Inflammatory macrophage (primary cell): ENCODE measurements around the gene SPECC1L.

Experiments
- DNase-seq, 2 donors: peaks; one replicate each; pipeline ENCODE4 v3.0.0-alpha.2; 2020 to 2022

Gene SPECC1L

GRCh38 chr22:24417901-24418641 is 147.4 kb downstream of the SPECC1L start:
- no peak for DNase-seq

DNA sequence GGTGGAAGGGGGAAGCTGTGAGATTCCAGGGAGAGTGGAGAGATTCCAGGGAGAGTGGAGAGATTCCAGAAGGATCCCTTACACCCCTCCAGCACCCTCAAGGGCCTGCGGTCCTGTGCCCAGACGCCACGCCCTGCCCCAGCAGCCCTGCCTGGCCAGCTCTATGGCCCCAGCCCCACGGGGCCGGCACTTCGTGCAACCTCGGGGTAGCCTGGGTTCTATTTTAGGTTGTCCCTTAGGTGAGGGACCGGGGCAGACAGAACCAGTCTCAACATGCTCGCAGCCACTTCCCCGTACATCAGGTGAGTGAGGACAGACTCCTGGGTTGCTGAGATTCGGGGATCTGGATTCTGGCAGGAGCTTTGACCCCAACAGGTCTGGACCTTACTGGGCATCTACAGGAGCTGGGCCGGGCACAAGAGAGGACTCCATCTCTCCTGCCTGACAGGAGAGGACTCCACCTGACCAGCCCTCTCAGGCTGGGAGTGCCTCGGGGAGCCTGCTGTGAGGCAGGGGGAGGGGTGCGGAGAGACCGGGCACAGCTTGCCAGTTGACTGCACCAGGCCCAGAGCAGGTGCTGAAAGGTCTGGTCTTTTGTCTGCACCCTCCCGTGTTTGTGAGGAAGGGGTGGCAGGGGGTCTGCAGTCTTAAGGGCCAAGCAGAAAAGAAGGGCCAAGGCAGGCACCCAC is 148.3 kb downstream of the SPECC1L start:
- DNase-seq = no peak

- no peak for DNase-seq
These were observed 148.8 kb downstream of the SPECC1L start for GRCh38 chr22:24419475-24419850.

GRCh38 chr22:24420072-24420976 is 149.7 kb downstream of the SPECC1L start:
- DNase-seq = no peak

DNA sequence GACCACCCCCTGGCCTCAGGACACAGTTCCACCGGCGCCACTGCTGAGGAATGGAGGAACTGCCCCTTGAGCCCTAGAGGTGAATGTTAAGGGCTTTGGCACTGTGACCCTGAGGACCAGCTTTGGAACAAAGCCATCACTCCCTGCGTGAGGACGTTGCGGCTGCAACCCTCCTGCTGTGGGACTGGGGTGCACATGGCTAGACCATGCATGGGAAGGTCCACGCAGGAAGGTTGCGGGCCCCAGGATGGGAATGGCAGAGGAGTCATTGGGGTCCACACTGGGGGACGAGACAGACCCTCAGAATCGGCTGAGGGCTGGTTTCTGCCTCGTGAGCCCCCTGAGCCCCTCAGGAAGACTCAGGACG is 150.3 kb downstream of the SPECC1L start:
- DNase-seq = no peak

DNA sequence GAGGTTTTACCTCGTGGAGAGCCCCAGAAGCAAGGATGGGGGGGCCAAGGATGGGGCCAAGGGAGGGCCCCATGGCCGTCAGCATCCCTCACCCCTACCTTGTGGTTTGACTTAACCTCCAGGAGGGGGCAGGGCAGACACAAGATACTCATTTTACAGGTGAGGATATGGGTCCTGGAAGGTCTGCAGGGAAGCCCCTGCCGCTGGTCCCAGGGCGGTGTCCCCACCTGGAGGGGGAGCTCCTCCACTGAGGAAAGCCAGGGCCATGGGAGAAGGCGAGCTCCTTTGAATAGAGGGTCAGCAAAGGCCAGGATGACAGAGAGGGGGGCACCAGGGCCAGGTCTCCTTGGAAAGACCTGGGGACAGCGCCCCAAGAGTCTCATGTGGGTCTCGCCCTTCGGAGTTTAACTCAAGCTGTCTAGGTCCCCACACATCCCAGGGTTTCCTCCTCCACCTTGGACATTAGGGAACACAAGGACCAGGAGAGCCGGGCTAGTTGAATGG is 150.8 kb downstream of the SPECC1L start:
- DNase-seq = no peak

GRCh38 chr22:24422102-24422665 is 151.6 kb downstream of the SPECC1L start:
- no peak for DNase-seq

- DNase-seq = peak; percentile 19 to 52
These were observed 152.9 kb downstream of the SPECC1L start for GRCh38 chr22:24423519-24424000.

DNA sequence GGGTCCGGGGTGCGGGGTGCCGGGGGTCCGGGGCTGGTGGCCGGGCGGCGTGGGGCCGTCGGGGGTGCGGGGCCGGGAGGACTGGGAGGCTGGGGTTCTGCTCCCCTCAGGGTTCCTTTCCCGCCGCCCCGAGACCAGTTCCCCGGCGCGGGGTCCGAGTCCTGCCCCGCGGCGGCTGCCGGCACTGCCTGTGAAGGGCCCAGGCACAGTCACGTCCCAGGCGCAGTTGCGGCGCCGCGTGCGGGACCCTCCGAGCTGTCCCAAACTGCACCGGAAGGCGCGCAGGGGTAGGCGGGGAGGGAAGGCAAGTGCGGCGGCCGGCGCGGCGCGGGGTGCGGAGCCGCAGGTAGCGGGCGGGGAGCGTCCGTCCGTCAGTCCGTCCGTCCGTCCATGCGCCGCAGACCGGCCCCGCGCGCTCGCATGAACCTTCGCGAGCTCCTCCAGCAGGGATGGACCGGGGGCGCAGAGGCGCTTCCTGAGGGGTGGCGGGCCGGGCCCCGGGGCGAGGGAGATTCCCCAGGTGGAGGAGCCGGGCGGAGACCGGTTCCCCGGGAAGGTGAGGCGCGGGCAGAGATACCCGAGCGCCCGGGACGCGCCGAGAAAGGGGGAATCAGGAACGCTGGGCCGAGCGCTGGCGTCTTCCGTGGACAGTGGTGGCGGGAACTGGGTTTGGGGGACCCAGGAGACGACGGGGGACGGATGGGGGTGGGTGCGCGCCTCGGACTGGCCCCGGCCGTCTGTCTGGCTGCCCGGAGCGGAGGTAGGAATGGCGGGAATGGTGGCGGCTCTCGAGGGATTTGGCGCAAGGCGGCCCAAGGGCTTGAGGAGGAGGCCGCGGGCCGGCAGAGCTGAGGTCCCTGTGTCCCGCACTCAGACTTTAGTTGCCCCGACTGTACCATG is 153.6 kb downstream of the SPECC1L start:
- no peak for DNase-seq

DNA sequence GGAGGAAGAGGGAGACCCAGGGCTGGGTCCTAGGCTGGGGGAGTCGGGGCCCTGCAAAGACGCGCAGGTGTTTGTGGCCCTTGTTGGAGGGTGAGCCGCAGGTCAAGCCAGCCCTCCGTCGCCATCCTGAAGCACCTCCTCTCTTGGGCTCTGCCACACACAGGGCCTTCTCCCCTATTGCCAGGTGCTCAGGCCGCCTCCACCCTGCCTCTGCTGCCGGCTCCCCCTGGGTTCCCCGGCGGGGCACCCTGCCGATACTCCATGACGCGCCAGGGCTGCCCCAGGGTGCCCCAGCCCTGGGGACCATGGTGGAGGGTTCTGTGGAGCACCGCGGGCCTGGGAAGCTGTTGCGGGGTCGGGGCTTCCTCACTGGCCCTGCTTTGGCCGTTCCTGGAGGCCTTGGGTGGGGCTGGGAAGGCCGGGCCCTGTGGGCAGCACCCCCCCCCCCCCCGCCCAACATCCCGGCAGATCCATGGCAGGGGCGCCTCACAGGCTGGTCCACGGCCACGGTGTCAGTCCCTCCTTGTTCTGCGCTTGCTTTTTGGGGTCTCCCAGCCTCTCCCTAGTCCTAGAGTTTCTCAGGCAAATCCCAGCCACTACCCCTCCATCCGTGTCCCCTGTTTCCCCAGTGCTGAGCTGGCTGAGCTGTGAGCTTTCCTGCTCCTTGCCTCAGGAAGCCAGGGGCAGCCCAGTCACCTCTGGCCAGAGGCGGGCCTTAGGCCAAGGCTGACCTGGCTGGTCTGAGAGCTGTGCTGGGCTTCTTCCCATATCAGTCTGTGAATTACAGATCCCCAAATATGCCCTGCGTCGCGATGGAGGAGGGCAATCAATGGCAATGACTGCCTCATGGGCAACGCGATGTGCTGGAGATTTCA is 154.5 kb downstream of the SPECC1L start:
- DNase-seq = no peak

- DNase-seq = no peak
These were observed 155.8 kb downstream of the SPECC1L start for GRCh38 chr22:24426436-24426835.

- no peak for DNase-seq
These were observed 156.3 kb downstream of the SPECC1L start for GRCh38 chr22:24426851-24427499.

GRCh38 chr22:24427500-24428164 is 157.0 kb downstream of the SPECC1L start, which contains the start of gene ADORA2A:
TSS of gene ADORA2A (plus strand) at chr22:24427599. CDS start at chr22:24433405, 5,806 bp downstream.
- peak in 1 of 2 donors; percentile 26 for DNase-seq

DNA sequence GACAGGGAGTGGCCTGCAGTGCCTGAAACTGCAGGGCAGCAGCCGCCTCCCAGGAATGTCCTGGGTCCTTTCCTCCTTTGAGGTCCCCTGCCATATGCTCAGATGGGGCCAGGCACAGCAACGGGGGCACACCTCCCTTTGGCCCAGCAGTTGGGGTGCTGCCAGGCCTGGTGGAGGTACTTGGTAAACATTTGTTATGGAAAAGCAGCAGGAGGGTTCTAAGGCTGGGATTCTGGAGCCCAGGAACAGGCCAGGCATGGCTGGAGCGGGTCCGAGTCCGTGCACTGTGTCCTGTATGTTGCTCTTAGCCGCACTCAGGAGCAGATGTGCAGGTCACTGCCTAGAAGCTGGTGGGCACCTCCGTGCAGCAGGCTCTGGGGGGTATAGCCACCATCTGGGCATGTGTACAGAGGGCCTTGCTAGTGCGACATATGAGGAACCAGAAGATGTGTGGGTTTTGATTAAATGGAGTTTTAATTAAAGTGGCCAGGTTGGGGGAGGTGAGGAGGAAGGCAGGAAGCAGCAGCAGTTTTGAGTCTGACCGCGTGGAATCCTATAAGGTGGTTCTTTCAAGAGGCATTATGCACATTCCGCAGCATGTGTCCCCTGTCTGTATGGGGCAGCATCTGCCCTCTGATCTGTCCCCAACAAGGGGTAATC is 158.2 kb downstream of the SPECC1L start:
- DNase-seq = no peak

GRCh38 chr22:24429411-24430365 is 159.1 kb downstream of the SPECC1L start:
- DNase-seq = peak in 1 of 2 donors; percentile 44

DNA sequence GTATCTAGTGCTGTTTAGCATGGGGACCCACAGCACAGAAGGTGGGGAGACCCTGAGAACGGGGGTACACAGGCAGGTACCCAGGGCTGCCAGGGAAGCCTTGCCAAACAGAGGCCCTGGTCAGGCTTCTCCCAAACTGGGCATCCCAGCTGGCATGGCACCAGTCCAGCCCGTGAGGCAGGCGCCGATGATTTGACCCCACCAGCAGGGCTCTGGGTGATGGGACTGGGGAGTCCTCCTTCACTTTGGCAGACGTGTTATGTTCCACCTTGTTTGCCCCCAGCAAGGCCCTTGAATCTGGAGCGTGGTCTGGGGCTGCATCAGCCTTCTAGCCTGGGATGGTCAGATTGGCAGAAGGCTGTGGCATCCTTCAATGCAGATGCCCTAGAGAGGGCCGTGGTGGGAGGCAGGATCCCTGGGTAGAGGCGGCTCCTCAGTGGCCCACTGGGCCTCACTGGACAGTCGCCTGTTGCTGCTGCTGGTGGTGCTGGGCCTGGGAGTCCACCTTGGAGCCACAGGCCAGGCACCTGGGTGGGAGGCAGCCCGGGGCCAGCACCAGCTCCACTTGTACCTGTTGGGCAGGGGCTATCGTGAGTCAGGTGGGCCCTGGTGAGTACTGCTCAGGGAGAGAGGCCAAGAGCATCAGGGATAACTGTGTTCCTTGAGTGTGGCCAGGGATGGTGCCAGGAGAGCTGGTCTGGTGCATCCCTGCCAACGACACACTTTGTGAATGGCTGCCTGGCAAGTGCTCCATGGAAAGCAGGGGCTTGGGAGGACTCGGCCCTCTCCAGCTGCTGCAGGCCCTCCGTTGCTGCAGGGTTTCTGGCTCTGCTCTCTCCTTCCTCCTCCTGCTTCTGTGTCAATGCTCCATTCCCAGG is 160.0 kb downstream of the SPECC1L start:
- no peak for DNase-seq
